Body of pancreas (tissue), 4 donors: ENCODE measurements around the gene PLCB4. TPM values are rescaled to one million over a fixed set of nuclear protein-coding genes. Genes with fewer than 3 reads are reported as not detected.

Source experiments
- ATAC-seq: fragments of 150-250 bp; one replicate; pipeline ENCODE4 v1.9.1; 2016
- DNase-seq, 4 donors: peaks; one replicate each; pipeline ENCODE4 v3.0.0-alpha.2; 2019
- H3K27ac ChIP-seq, 4 donors: fragments of 200-600 bp; sonication (generic); 1 replicate in 3 of 4; 2 replicates in 1 of 4; pipeline versions ENCODE4 v1.5.1 to v1.6.1; 2016 to 2019; ENCODE audit warnings: mild to moderate bottlenecking in 1 of 4, mixed read lengths in 1 of 4, moderate library complexity in 1 of 4
- H3K27me3 ChIP-seq, 2 donors: fragments of 200-600 bp; sonication (generic); one replicate each; pipeline ENCODE4 v1.6.0; 2016; ENCODE audit warnings: mild to moderate bottlenecking in 1 of 2
- H3K36me3 ChIP-seq, 2 donors: fragments of 200-600 bp; sonication (generic); replicated peaks in 1 of 2; 2 replicates each; pipeline ENCODE4 v1.5.1; 2016; ENCODE audit warnings: low read depth in 2 of 2; ENCODE audit not compliant: insufficient read depth in 1 of 2
- H3K4me1 ChIP-seq: fragments of 200-600 bp; sonication (generic); one replicate; pipeline ENCODE4 v1.6.0; 2016
- H3K4me3 ChIP-seq, 2 donors: fragments of 200-600 bp; sonication (generic); 1 replicate in 1 of 2; 2 replicates in 1 of 2; pipeline ENCODE4 v1.5.1; 2016 to 2019
- H3K9me3 ChIP-seq, 3 donors: fragments of 200-600 bp; sonication (generic); 1 replicate in 2 of 3; 2 replicates in 1 of 3; pipeline ENCODE4 v1.5.1; 2016
- POLR2A ChIP-seq, 3 donors: fragments of 450-650 bp; IDR thresholded peaks; one replicate each; pipeline ENCODE4 v1.6.1; 2016; ENCODE audit warnings: antibody characterized with exemption in 3 of 3, mild to moderate bottlenecking in 2 of 3
- WGBS, 2 donors: methylation state at CpG; one replicate each; pipeline ENCODE4 v1.1.5; 2017; 5-methylcytosine and 5-hydroxymethylcytosine counted together
- intact Hi-C: fragments of 100-400 bp; cut with DNase I; formaldehyde crosslinking; loops from one replicate; pipeline ENCODE4 v1.15.1; 2023
- total RNA-seq, 2 donors: library from RNA; depleted of rRNA; stranded (reverse); fragments of >200 nt; gene quantifications; one replicate each; pipeline ENCODE4 v1.1.0, GENCODE V29; 2016
- TF ChIP-seq, protein P1 (sequence below), 7 experiments: fragments of 450-650 bp in 4 of 7; fragments of 200-600 bp in 3 of 7; sonication (generic) in 3 of 7; IDR thresholded peaks; one replicate each; pipeline ENCODE4 v1.5.1; 2016 to 2019; ENCODE audit warnings: antibody characterized with exemption in 7 of 7

PLCB4 gene
- total RNA-seq, 2 donors from 2014 or later = 1.3 to 3.4 TPM

DNA sequence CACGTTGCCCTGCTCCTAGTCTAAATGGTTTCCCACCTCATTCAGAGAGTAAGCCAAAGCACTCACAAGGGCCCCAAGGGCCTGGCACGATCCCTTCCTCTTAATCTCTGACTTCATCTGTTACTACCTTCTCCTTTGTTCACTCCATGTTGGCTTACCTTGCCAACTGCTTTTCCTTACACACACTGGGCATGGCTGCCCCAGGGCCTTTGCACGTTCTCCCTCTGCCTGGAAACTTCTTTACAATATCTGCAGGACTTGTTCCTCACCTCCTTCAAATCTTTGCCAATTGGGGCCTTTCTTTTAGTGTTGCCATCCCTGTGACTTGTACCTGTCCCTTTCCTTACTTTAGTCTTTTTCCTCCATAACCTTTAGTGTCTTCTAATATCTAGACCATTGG is 73.9 kb downstream of the PLCB4 start:
- no peak for TF ChIP-seq POLR2A (IDR thresholded peaks at IDR 0.05)
- TF ChIP-seq, protein P1, sequence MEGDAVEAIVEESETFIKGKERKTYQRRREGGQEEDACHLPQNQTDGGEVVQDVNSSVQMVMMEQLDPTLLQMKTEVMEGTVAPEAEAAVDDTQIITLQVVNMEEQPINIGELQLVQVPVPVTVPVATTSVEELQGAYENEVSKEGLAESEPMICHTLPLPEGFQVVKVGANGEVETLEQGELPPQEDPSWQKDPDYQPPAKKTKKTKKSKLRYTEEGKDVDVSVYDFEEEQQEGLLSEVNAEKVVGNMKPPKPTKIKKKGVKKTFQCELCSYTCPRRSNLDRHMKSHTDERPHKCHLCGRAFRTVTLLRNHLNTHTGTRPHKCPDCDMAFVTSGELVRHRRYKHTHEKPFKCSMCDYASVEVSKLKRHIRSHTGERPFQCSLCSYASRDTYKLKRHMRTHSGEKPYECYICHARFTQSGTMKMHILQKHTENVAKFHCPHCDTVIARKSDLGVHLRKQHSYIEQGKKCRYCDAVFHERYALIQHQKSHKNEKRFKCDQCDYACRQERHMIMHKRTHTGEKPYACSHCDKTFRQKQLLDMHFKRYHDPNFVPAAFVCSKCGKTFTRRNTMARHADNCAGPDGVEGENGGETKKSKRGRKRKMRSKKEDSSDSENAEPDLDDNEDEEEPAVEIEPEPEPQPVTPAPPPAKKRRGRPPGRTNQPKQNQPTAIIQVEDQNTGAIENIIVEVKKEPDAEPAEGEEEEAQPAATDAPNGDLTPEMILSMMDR (IDR thresholded peaks at IDR 0.05) = no peak
- no peak for ATAC-seq
- Histone ChIP-seq H3K27me3 (no peaks in the 10 kb centered on the region), H3K4me1 (no peaks in the 10 kb centered on the region), H3K27ac (no peak overlapping the region), H3K36me3 (no peaks in the 10 kb centered on the region), H3K4me3 (no peak overlapping the region), H3K9me3 (peaks cover 0 to 6% (median 0%) of the 10 kb centered on the region in 3 donors)
- intact Hi-C loops = no loop called here
- WGBS, 2 donors = 54 to 76% methylated on average over 3 of the region's 3 CpGs
- no peak for DNase-seq

DNA sequence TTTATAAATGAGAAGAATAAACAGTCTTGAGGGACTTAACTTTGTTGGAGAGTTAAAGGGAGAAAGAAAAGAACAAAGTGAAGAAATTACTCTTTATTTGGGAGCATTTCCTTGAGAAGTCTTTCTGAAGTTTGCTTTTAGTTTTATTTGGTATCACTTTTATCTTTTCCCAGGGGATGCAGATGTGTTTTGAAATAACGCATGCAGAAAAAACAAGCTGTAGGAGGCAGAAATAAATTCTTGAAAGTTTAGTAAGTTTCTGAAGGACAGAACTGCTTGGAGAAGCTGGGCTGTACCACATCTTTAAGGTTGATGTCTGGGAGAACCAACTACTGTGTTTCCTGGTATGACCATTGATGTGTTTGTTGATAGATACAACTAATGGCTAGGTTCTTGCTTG is 75.0 kb downstream of the PLCB4 start:
- peaks cover 0 to 5% (median 0%) of the 10 kb centered on the region in 3 donors for H3K9me3 ChIP-seq
- WGBS, 2 donors = 53 to 60% methylated on average over 1 of the region's 1 CpG
- no peak overlapping the region for H3K4me3 ChIP-seq
- H3K27me3 ChIP-seq = no peaks in the 10 kb centered on the region
- H3K4me1 ChIP-seq = no peaks in the 10 kb centered on the region
- no peak for DNase-seq
- H3K36me3 ChIP-seq = no peaks in the 10 kb centered on the region
- H3K27ac ChIP-seq = no peak overlapping the region
- ATAC-seq = no peak
- TF ChIP-seq, protein P1 (IDR thresholded peaks at IDR 0.05) = no peak
- no peak for TF ChIP-seq POLR2A (IDR thresholded peaks at IDR 0.05)
- intact Hi-C loops = no loop called here

DNA sequence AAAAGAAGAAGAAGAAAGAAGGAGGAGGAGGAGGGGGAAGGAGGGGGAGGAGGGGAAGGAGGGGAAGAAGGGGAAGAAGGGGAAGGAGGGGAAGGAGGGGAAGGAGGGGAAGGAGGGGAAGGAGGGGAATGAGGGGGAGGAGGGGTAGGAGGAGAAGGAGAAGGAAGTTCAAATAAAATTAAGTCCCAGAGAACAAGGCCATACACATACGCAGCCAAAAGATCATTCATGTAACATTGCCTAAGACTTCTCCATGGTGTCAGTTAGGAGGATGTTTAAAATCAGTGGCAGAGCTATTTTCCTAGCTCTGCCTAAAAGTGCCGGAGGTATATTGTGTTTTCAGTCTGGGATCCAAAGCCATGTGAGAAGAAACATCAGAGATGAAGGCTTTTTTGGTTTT is 75.8 kb downstream of the PLCB4 start:
- Histone ChIP-seq H3K27ac (no peak overlapping the region), H3K27me3 (no peaks in the 10 kb centered on the region), H3K4me1 (no peaks in the 10 kb centered on the region), H3K9me3 (no peaks in the 10 kb centered on the region), H3K4me3 (no peak overlapping the region), H3K36me3 (no peaks in the 10 kb centered on the region)
- DNase-seq = no peak
- TF ChIP-seq, protein P1 (IDR thresholded peaks at IDR 0.05) = no peak
- no peak for TF ChIP-seq POLR2A (IDR thresholded peaks at IDR 0.05)
- ATAC-seq = no peak
- 32 to 36% methylated on average over 2 of the region's 2 CpGs for WGBS, 2 donors
- intact Hi-C loops = no loop called here

DNA sequence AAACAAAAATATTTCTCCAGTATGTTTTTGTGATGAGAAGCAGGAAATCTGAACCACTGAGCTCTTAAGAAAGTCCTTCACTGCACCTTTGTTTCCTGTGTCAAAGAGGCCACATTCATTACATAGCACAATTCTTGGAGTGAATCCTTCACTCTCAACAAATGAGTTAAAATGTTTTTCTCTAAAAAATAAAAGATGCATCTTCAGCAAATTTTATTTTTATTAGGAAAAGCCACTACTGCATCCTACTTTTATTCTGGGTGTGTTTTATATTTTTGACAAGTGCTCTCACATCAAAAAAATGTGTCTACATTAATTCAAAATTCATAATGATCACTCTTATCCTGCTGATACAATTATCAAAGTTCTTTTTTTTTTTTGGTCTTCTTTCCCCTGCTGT is 76.3 kb downstream of the PLCB4 start:
- no peak for ATAC-seq
- Histone ChIP-seq H3K36me3 (no peaks in the 10 kb centered on the region), H3K27ac (no peak overlapping the region), H3K4me3 (no peak overlapping the region), H3K9me3 (no peaks in the 10 kb centered on the region), H3K4me1 (no peaks in the 10 kb centered on the region), H3K27me3 (no peaks in the 10 kb centered on the region)
- intact Hi-C loops = no loop called here
- TF ChIP-seq, protein P1 (IDR thresholded peaks at IDR 0.05) = no peak
- no peak for TF ChIP-seq POLR2A (IDR thresholded peaks at IDR 0.05)
- DNase-seq = no peak

DNA sequence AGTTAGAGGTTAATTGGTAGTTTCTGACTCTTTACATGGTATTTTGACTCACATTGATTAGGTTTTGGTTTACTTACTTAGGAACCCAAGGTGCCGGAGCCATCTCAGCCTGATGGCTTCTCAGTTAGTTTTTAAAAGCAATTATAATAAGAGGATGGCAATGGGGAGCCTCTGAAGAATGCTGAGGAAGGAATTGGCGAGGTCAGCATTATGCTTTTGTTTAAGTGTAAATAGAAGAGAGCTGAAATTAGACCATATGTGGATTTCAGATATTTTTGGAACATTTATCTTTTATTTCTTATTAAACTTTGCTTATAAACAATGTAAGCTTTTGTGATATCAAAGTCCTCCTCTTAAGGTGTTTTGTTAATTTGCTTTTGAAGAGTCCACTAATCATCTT is 77.8 kb downstream of the PLCB4 start:
- no peak for DNase-seq
- no peaks in the 10 kb centered on the region for H3K36me3 ChIP-seq
- H3K4me1 ChIP-seq = no peaks in the 10 kb centered on the region
- H3K4me3 ChIP-seq = no peak overlapping the region
- H3K27ac ChIP-seq = no peak overlapping the region
- no peak for ATAC-seq
- intact Hi-C loops = no loop called here
- H3K9me3 ChIP-seq = no peaks in the 10 kb centered on the region
- no peak for TF ChIP-seq POLR2A (IDR thresholded peaks at IDR 0.05)
- TF ChIP-seq, protein P1 (IDR thresholded peaks at IDR 0.05) = no peak
- WGBS, 2 donors = 68 to 78% methylated on average over 2 of the region's 2 CpGs
- H3K27me3 ChIP-seq = no peaks in the 10 kb centered on the region
